RKO (cell line): ENCODE data around the gene SSTR3.

Experiments
- DNase-seq: peaks from one replicate; pipeline ENCODE4 v3.0.0-alpha.2; 2016; ENCODE audit warnings: low spot score

The SSTR3 gene

GRCh38 chr22:37229012-37229804, 16.9 kb upstream of the SSTR3 start:
- DNase-seq: peak; percentile 50

- no peak for DNase-seq
Observed at GRCh38 chr22:37228106-37229011, 16.1 kb upstream of the SSTR3 start.

GRCh38 chr22:37226514-37226913, 14.2 kb upstream of the SSTR3 start:
- DNase-seq: no peak

GRCh38 chr22:37226087-37226486, 13.8 kb upstream of the SSTR3 start:
- DNase-seq: no peak

GRCh38 chr22:37225481-37225880, 13.2 kb upstream of the SSTR3 start:
- no peak for DNase-seq

GRCh38 chr22:37224757-37225420, 12.6 kb upstream of the SSTR3 start:
- no peak for DNase-seq

GRCh38 chr22:37223965-37224551, 11.8 kb upstream of the SSTR3 start:
- DNase-seq: no peak

GRCh38 chr22:37222440-37222971, 10.2 kb upstream of the SSTR3 start:
- DNase-seq: no peak

- no peak for DNase-seq
Observed at GRCh38 chr22:37221424-37222333, 9.4 kb upstream of the SSTR3 start.

- DNase-seq: no peak
Observed at GRCh38 chr22:37220543-37220981, 8.3 kb upstream of the SSTR3 start.

- no peak for DNase-seq
Observed at GRCh38 chr22:37219533-37219932, 7.3 kb upstream of the SSTR3 start.

GRCh38 chr22:37218771-37219411, 6.6 kb upstream of the SSTR3 start:
- no peak for DNase-seq

- DNase-seq: no peak
Observed at GRCh38 chr22:37218399-37218770, 6.1 kb upstream of the SSTR3 start.

- DNase-seq: no peak
Observed at GRCh38 chr22:37215890-37216289, 3.6 kb upstream of the SSTR3 start.

GRCh38 chr22:37214731-37215030, 2.4 kb upstream of the SSTR3 start:
- no peak for DNase-seq

GRCh38 chr22:37213941-37214730, 1.9 kb upstream of the SSTR3 start:
- DNase-seq: no peak

- DNase-seq: no peak
Observed at GRCh38 chr22:37213218-37213855, 1.1 kb upstream of the SSTR3 start.

GRCh38 chr22:37211866-37212173, 457 bp downstream of the SSTR3 start:
- DNase-seq: no peak

GRCh38 chr22:37211075-37211865, 1.0 kb downstream of the SSTR3 start:
- DNase-seq: no peak
